Suprapubic skin (tissue), 4 donors: ENCODE results near the gene CSH2. TPM values are rescaled to one million over a fixed set of nuclear protein-coding genes. Genes with fewer than 3 reads are reported as not detected.
A peak's percentile ranks its signal among the peaks of the same experiment; 100 is the strongest.

Experiments used
- DNase-seq, 2 donors: peaks; one replicate each; pipeline ENCODE4 v3.0.0-alpha.2; 2019; ENCODE audit warnings: low spot score in 2 of 2
- H3K27ac ChIP-seq: fragments of 200-600 bp; sonication (generic); one replicate; pipeline ENCODE4 v1.5.1; 2019
- H3K27me3 ChIP-seq: fragments of 200-600 bp; sonication (generic); one replicate; pipeline ENCODE4 v1.5.1; 2019
- H3K36me3 ChIP-seq: fragments of 200-600 bp; sonication (generic); one replicate; pipeline ENCODE4 v1.5.1; 2019
- H3K4me1 ChIP-seq: fragments of 200-600 bp; sonication (generic); one replicate; pipeline ENCODE4 v1.5.1; 2019
- H3K4me3 ChIP-seq: fragments of 200-600 bp; sonication (generic); one replicate; pipeline ENCODE4 v1.5.1; 2019; ENCODE audit warnings: mild to moderate bottlenecking
- H3K9me3 ChIP-seq: fragments of 200-600 bp; sonication (generic); one replicate; pipeline ENCODE4 v1.5.1; 2019
- EP300 ChIP-seq: sonication (generic); formaldehyde crosslinking; IDR thresholded peaks from one replicate; pipeline ENCODE4 v1.6.1; 2017; ENCODE audit warnings: antibody characterized with exemption
- POLR2A ChIP-seq, 2 donors: fragments of 450-650 bp; IDR thresholded peaks; one replicate each; pipeline ENCODE4 v1.6.1; 2017; ENCODE audit warnings: antibody characterized with exemption in 2 of 2, mild to moderate bottlenecking in 2 of 2, moderate library complexity in 2 of 2
- POLR2AphosphoS5 ChIP-seq, 3 donors: sonication (generic); formaldehyde crosslinking; IDR thresholded peaks; one replicate each; pipeline ENCODE4 v1.6.1; 2017; ENCODE audit warnings: antibody characterized with exemption in 3 of 3
- WGBS: methylation state at CpG from one replicate; pipeline ENCODE4 v1.1.5; 2018; 5-methylcytosine and 5-hydroxymethylcytosine counted together
- total RNA-seq, 4 donors: library from RNA; depleted of rRNA; stranded (reverse); fragments of >200 nt; gene quantifications; one replicate each; pipeline ENCODE4 v1.1.0, GENCODE V29; 2016
- TF ChIP-seq, protein P1 (sequence below), 2 donors: fragments of 200-600 bp in 1 of 2; fragments of 450-650 bp in 1 of 2; sonication (generic) in 1 of 2; IDR thresholded peaks; one replicate each; pipeline ENCODE4 v1.5.1; 2016 to 2019; ENCODE audit warnings: antibody characterized with exemption in 2 of 2, mild to moderate bottlenecking in 1 of 2, moderate library complexity in 1 of 2

Gene CSH2
- total RNA-seq, 4 donors from 2014 or later = not detected

DNA sequence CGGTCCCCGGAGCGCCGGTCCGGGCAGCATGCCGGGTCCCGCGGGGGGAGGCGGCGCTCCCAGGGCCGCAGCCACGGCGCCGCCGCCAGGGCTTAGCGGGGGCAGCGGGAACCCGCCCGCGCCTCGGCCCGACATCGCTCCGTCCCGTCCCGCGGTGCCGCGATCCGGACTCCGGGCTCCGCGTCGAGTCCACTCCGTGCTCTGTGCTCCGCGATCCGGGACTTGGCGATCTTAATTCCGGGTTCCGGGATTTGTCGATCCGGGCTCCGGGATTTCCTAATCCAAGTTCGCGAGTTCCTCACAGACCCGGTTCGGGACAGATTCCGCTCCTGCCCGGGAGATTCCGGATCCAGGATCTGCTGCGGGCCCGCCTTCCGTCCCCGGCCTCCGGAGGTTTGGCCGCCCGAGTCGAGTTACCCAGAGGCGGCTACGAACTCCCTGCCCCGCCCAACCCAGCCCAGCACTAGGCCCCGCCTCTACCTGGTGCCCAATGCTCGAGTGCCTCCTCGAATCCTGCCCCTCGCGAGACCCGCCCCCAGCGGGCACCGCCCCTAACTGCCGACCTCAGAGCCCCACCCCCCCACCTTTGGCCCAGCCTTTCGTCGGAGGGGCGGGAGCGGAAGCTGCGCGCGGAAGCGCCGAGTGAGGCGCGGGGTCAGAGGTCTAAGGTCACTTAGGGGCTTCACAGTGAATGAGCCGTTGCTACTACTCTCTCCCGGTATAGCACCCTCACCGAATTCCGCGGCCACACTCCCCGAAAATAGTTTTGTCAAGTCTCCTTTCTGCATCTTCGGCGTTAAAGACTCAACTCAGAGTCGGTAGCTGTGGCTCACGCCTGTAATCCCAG, 30.7 kb downstream of the CSH2 start, which contains the start of gene SMARCD2:
SMARCD2 (minus strand) TSS at position 146 of the 847 bp plus-strand sequence; CDS start at position 135, 11 bp downstream.
- no peaks in the 10 kb centered on the region for H3K36me3 ChIP-seq

DNA sequence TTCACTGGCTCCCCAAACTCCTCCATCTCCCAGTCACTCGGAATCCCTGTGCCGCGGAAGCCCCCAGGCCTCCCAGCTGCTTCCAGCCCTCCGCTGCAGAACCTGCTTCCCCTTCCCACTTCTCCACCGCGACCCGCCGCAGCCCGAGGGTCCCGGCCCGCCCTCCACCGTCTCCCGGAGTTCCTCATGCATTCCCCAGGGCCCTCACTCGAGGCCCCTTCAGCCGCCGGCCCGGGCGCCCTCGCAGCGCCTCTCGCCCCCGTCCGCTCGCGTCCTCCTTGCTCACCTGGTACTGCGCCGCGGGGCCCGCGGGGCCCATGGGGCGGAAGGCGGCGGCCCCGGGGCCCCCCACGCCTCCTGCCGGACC, 31.3 kb downstream of the CSH2 start:
- H3K36me3 ChIP-seq = peaks cover 4% of the 10 kb centered on the region
- TF ChIP-seq, protein P1, sequence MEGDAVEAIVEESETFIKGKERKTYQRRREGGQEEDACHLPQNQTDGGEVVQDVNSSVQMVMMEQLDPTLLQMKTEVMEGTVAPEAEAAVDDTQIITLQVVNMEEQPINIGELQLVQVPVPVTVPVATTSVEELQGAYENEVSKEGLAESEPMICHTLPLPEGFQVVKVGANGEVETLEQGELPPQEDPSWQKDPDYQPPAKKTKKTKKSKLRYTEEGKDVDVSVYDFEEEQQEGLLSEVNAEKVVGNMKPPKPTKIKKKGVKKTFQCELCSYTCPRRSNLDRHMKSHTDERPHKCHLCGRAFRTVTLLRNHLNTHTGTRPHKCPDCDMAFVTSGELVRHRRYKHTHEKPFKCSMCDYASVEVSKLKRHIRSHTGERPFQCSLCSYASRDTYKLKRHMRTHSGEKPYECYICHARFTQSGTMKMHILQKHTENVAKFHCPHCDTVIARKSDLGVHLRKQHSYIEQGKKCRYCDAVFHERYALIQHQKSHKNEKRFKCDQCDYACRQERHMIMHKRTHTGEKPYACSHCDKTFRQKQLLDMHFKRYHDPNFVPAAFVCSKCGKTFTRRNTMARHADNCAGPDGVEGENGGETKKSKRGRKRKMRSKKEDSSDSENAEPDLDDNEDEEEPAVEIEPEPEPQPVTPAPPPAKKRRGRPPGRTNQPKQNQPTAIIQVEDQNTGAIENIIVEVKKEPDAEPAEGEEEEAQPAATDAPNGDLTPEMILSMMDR (IDR thresholded peaks at IDR 0.05) = no peak
- TF ChIP-seq EP300 (no peak), POLR2A (IDR thresholded peaks at IDR 0.05) (no peak), POLR2AphosphoS5 (IDR thresholded peaks at IDR 0.05) (no peak)
- peaks cover 52% of the 10 kb centered on the region for H3K4me1 ChIP-seq
- WGBS = 2% methylated on average over 31 of the region's 36 CpGs
- peak in 1 of 2 donors; percentile 80 for DNase-seq
- H3K27me3 ChIP-seq = no peaks in the 10 kb centered on the region
- H3K27ac ChIP-seq = peak overlapping the region; percentile 93
- H3K9me3 ChIP-seq = no peaks in the 10 kb centered on the region
- H3K4me3 ChIP-seq = peak overlapping the region; percentile 71

More for the DNA sequence above, 30.7 kb downstream of the CSH2 start, which contains the start of gene SMARCD2:
- H3K4me1 ChIP-seq = peaks cover 46% of the 10 kb centered on the region
- H3K27me3 ChIP-seq = no peaks in the 10 kb centered on the region
- peak within 1 kb of the TSS; percentile 93 for H3K27ac ChIP-seq
- 0% methylated on average over 58 of the region's 92 CpGs for WGBS
- H3K4me3 ChIP-seq = peak within 1 kb of the TSS; percentile 71
- peak; percentile 99 for DNase-seq
- TF ChIP-seq, protein P1 (IDR thresholded peaks at IDR 0.05) = no peak
- peak in 2 of 3 donors; percentile 67 to 91 for TF ChIP-seq POLR2AphosphoS5 (IDR thresholded peaks at IDR 0.05)
- no peak for TF ChIP-seq EP300
- peak; percentile 30 to 88 for TF ChIP-seq POLR2A (IDR thresholded peaks at IDR 0.05)
- H3K9me3 ChIP-seq = no peaks in the 10 kb centered on the region

DNA sequence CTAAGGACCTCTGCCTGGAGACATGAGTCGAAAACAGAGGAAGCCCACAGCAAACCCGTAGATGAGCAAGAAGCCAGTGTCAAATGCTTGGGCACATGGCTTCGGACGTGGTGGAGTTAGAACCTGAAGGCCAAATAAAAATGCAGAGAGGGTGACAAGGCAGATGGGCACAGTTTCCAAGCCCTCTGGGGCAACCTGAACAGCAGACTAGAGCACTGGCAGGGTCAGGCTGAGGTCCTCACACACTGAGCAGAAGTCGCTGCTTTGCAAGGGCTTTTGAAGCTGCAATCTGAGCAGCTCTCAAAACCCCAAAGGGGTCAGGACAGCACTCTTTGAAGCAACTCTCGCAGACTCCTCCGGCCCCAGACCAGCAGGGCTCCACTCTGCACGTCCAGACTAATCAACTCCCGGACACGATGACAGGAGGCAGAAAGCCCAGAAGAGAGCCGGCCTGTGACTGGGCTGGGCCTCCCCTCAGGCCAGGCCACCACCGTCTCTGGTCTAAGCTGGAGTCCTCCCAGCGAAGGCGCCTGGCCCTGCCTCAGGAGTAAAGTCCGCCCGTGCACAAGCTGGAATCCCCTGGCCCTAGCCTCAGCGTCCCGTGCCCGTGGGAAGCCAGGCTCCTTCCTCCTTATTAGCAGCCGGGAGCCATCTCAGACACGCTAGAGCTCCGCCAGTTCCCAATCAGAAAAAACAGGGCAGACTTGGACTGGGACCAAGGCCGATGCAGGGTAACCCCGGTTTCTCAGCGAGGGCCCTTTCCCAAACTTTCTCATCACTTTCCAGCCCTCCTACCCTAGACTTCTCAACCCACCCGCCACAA, 31.9 kb downstream of the CSH2 start:
- WGBS = 2% methylated on average over 17 of the region's 26 CpGs
- H3K4me3 ChIP-seq = peak overlapping the region; percentile 71
- peaks cover 10% of the 10 kb centered on the region for H3K36me3 ChIP-seq
- H3K4me1 ChIP-seq = peaks cover 58% of the 10 kb centered on the region
- H3K27ac ChIP-seq = peak overlapping the region; percentile 93
- peak; percentile 85 to 87 for DNase-seq
- TF ChIP-seq EP300 (no peak), POLR2A (IDR thresholded peaks at IDR 0.05) (no peak), POLR2AphosphoS5 (IDR thresholded peaks at IDR 0.05) (no peak)
- TF ChIP-seq, protein P1 (IDR thresholded peaks at IDR 0.05) = no peak
- H3K9me3 ChIP-seq = no peaks in the 10 kb centered on the region
- no peaks in the 10 kb centered on the region for H3K27me3 ChIP-seq

DNA sequence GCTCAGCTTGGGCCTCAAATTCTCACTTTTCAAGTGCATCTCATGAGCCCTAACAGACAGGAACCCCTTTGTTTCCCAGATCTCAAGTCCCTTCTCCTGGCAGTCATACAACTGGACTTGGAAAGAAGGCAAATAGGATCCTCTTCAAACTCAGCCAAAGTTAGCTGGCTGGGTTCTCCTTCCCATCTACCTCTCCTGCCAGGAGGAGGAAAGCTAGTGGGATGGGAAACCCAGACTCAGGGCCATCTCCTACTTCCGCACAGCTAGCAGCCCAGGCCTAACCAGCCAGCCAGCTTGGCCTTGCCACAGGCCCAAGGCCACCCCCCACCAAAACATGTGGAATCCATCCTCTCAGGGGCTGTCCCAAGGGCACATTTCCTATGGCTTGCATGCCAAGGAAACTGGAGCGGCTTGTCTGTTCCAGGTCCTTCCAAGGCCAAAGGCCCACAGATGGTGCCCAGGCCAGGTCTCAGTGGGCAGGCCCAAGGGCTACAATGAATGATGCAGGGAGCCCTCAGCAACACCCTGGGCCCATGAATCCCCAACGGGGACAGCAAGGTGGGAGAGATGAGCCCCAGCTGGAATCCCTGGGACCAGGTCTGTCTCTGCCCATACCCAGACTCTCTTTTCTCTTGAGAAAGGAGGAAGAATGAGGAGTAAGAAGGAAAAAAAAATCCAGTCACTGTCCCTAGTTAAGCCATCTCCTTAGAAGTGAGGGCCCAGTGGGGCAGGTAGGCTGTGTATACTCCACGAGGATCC, 32.7 kb downstream of the CSH2 start:
- Histone ChIP-seq H3K9me3 (no peaks in the 10 kb centered on the region), H3K36me3 (peaks cover 15% of the 10 kb centered on the region), H3K4me3 (peak overlapping the region; percentile 71), H3K27ac (peak overlapping the region; percentile 93), H3K4me1 (peaks cover 63% of the 10 kb centered on the region), H3K27me3 (no peaks in the 10 kb centered on the region)
- 25% methylated on average over 4 of the region's 4 CpGs for WGBS
- no peak for TF ChIP-seq POLR2A (IDR thresholded peaks at IDR 0.05)
- no peak for TF ChIP-seq POLR2AphosphoS5 (IDR thresholded peaks at IDR 0.05)
- no peak for TF ChIP-seq EP300
- no peak for DNase-seq

DNA sequence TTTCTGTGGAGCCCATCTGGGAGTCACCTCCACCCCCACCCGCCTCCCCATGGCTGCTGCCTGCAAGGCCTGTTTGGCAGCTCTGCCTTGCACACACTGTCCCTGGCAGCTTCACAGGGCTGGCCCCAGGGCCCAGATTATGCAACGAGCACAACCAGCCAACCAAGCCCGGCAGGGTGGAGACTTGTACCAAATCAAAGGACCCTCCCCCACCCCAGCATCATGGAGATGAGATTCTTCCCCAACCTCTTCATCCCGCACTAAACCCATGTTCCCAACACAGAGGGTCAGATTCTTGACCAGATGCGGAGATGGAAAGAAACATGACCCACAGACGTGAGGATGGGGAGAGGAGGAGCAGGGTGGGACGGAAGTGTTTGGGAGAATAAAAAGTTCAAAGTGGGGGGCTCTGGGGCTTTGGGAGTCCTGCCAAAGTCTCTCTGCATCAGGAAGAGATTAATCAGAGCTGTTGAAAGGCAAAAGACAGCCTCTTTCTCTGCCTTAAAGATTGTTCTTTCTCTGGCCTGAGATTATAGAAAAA, 34.8 kb downstream of the CSH2 start:
- H3K4me1 ChIP-seq = peaks cover 75% of the 10 kb centered on the region

More for the DNA sequence above, 34.8 kb downstream of the CSH2 start:
- Histone ChIP-seq H3K4me3 (peak overlapping the region; percentile 71), H3K27ac (peak overlapping the region; percentile 93), H3K27me3 (no peaks in the 10 kb centered on the region), H3K36me3 (peaks cover 35% of the 10 kb centered on the region), H3K9me3 (no peaks in the 10 kb centered on the region)
- peak in 1 of 2 donors; percentile 23 for TF ChIP-seq POLR2A (IDR thresholded peaks at IDR 0.05)
- TF ChIP-seq, protein P1 (IDR thresholded peaks at IDR 0.05) = no peak
- peak; percentile 56 for TF ChIP-seq EP300
- TF ChIP-seq POLR2AphosphoS5 (IDR thresholded peaks at IDR 0.05) = peak in 2 of 3 donors; percentile 87 to 99
- 13% methylated on average over 4 of the region's 7 CpGs for WGBS
- DNase-seq = peak; percentile 97
